ENCODE measurements around the gene SMCP. TPM values are rescaled to one million over a fixed set of nuclear protein-coding genes. Genes with fewer than 3 reads are reported as not detected.

SMCP gene
- total and polyA plus RNA-seq, 2 of the 13 experiments (the other 11 are each of a cell fraction or from before 2014, with no cell fraction given), result not detected

- H3K9ac ChIP-seq (ENCODE audit: insufficient read depth, low read depth, low read length), result no peak overlapping the region
- CTCF ChIA-PET (ENCODE audit: low intra/inter-chr PET ratio, low total read pairs), result no interaction called here
- POLR2A ChIA-PET, result no interaction called here
- H3K9me3 ChIP-seq (ENCODE audit: low read length), result no peaks in the 10 kb centered on the region
- H3K4me3 ChIP-seq (replicated peaks in 1 of 3; ENCODE audit: insufficient read depth in 1 of 3, low read depth in 2 of 3, low read length in 3 of 3), result no peak overlapping the region
- no peaks in the 10 kb centered on the region for H4K20me1 ChIP-seq (ENCODE audit: insufficient read depth, low read length)
- no peak overlapping the region for H3K27ac ChIP-seq (ENCODE audit: extremely low read length, insufficient read depth, low read length)
- H3K4me2 ChIP-seq (ENCODE audit: low read depth, low read length), result no peak overlapping the region
- no peaks in the 10 kb centered on the region for H3K27me3 ChIP-seq (ENCODE audit: control insufficient read depth in 1 of 2, insufficient read depth in 2 of 2, low read length in 2 of 2)
- H2AFZ ChIP-seq (ENCODE audit: low read length), result no peak overlapping the region
- in situ Hi-C loops (cut with HindIII; ENCODE audit: extremely low pct_ligation_motif_present, low pct_unique_long_range_greater_than_20kb) (no loop called here), intact Hi-C loops (cut with micrococcal nuclease; ENCODE audit: unreplicated experiment) (no loop called here)
- DNase-seq (ENCODE audit: low spot score) (no peak), ATAC-seq (no peak), FAIRE-seq (no peak)
- no TSS peak for BruUV-seq (replicated peaks)
- TF ChIP-seq ZNF577 (CRISPR knock-in tag; IDR thresholded peaks at IDR 0.05; ENCODE audit: borderline replicate concordance, low read depth) (no peak), MAF1 (CRISPR knock-in tag; IDR thresholded peaks at IDR 0.05; ENCODE audit: borderline replicate concordance) (no peak), U2AF1 (optimal IDR thresholded peaks at IDR 0.05; ENCODE audit: low read depth, low read length) (no peak), ZNF414 (CRISPR knock-in tag; IDR thresholded peaks at IDR 0.05) (no peak), ZNF430 (CRISPR knock-in tag; IDR thresholded peaks at IDR 0.05) (no peak), TCF7 (IDR thresholded peaks at IDR 0.05; ENCODE audit: low read depth) (no peak), ZNF878 (CRISPR knock-in tag; IDR thresholded peaks at IDR 0.05) (no peak), ATF3 (CRISPR knock-in tag; IDR thresholded peaks at IDR 0.05) (no peak), ZNF780A (CRISPR knock-in tag; IDR thresholded peaks at IDR 0.05) (no peak), ZNF431 (CRISPR knock-in tag; IDR thresholded peaks at IDR 0.05; ENCODE audit: borderline replicate concordance, low read depth) (no peak)
- TF ChIP-seq, protein P1, sequence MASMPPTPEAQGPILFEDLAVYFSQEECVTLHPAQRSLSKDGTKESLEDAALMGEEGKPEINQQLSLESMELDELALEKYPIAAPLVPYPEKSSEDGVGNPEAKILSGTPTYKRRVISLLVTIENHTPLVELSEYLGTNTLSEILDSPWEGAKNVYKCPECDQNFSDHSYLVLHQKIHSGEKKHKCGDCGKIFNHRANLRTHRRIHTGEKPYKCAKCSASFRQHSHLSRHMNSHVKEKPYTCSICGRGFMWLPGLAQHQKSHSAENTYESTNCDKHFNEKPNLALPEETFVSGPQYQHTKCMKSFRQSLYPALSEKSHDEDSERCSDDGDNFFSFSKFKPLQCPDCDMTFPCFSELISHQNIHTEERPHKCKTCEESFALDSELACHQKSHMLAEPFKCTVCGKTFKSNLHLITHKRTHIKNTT (CRISPR knock-in tag; IDR thresholded peaks at IDR 0.05), result no peak
- H3K79me2 ChIP-seq (ENCODE audit: insufficient read depth, low read length), result no peaks in the 10 kb centered on the region
- no peaks in the 10 kb centered on the region for H3K36me3 ChIP-seq (replicated peaks in 1 of 2; ENCODE audit: control insufficient read depth in 1 of 2, insufficient read depth in 2 of 2, low read length in 2 of 2)
- no peaks in the 10 kb centered on the region for H3K4me1 ChIP-seq (ENCODE audit: insufficient read depth, low read length)
Measured at GRCh38 chr1:152884085-152884484, 6.0 kb downstream of the SMCP start.

All from HepG2 (cell line).